H7 (cell line): ENCODE data around the gene GIPC2. TPM values are rescaled to one million over a fixed set of nuclear protein-coding genes. Genes with fewer than 3 reads are reported as not detected.
"Not testable (repeated sequence)": the region's sequence is repeated elsewhere in the genome, so short reads cannot be mapped to it uniquely, and the experiment has no call there.

Experiments
- DNase-seq: peaks from one replicate; pipeline ENCODE4 v3.0.0; 2012
- H3K27me3 ChIP-seq: 2 replicates; pipeline ENCODE4 v1.6.0; 2011; ENCODE audit warnings: mild to moderate bottlenecking, low read length; ENCODE audit not compliant: control insufficient read depth, insufficient read depth
- H3K36me3 ChIP-seq: replicated peaks from 2 replicates; pipeline ENCODE4 v1.5.1; 2011; ENCODE audit warnings: low read length; ENCODE audit not compliant: control insufficient read depth, insufficient read depth
- H3K4me3 ChIP-seq: 2 replicates; pipeline ENCODE4 v1.5.1; 2011; ENCODE audit warnings: low read depth, mild to moderate bottlenecking, control low read depth, low read length, moderate library complexity; ENCODE audit not compliant: insufficient read depth
- total RNA-seq: library from RNA; depleted of rRNA; stranded (reverse); fragments of >200 nt; shearing (Covaris generic); gene quantifications from 2 replicates; pipeline ENCODE4 v1.2.3, GENCODE V29; 2014

GIPC2 gene
- total RNA-seq, 1 experiment from 2014 or later = 0.07 TPM

DNA sequence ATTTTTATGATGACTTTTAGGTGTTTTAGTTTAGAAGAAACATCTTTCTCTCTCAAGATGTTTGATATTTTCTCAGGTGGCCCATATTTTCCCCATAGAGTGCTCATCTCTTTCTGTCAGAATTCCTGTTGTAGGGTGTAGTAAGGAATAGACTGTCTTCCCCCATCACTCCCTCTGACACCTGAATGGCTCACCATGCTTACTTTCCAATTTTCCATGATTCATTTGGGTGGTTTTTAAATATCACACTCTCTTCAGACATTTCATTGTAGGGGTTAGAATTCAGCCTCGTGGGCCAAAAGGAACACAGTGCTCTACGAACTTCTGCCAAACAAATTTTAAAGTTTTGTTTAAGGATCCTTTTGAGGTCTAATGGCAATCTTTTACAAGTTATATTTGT is 24.0 kb downstream of the GIPC2 start:
- H3K36me3 ChIP-seq = no peaks in the 10 kb centered on the region
- DNase-seq = no peak
- no peak overlapping the region for H3K4me3 ChIP-seq
- H3K27me3 ChIP-seq = peaks cover 2% of the 10 kb centered on the region; the same call in 1 of the 2 replicates

- Histone ChIP-seq H3K27me3 (peaks cover 2% of the 10 kb centered on the region; the same call in 1 of the 2 replicates), H3K36me3 (no peaks in the 10 kb centered on the region), H3K4me3 (no peak overlapping the region)
- no peak for DNase-seq
Observed at GRCh38 chr1:78070210-78070609, 24.4 kb downstream of the GIPC2 start.

DNA sequence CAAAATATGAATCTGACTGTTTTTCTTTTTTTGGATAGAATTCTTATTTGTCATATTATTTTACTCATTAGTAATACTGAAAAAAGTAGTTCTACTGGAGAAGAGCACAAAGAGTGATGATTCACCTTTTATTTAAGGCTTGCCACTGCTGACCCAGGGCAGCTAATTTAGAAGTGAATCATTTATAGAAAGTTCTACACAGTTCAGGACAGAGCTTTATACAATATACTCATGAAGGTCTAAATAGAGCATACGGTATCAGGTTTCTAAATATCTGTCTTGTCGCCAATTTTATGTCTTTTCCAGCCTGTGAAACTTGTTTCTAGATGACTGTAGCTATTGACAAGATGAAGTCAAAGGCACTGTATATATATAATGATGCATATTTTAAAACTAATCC is 25.0 kb downstream of the GIPC2 start:
- peaks cover 2% of the 10 kb centered on the region; the same call in 1 of the 2 replicates for H3K27me3 ChIP-seq
- DNase-seq = no peak
- no peaks in the 10 kb centered on the region for H3K36me3 ChIP-seq
- no peak overlapping the region for H3K4me3 ChIP-seq

- no peaks in the 10 kb centered on the region for H3K36me3 ChIP-seq
- peaks cover 2% of the 10 kb centered on the region; the same call in 1 of the 2 replicates for H3K27me3 ChIP-seq
- no peak overlapping the region for H3K4me3 ChIP-seq
- DNase-seq = no peak
Observed at GRCh38 chr1:78071696-78072095, 25.9 kb downstream of the GIPC2 start.

GRCh38 chr1:78072216-78072615 is 26.4 kb downstream of the GIPC2 start:
- H3K4me3 ChIP-seq = no peak overlapping the region
- DNase-seq = no peak
- peaks cover 2% of the 10 kb centered on the region; the same call in 1 of the 2 replicates for H3K27me3 ChIP-seq
- no peaks in the 10 kb centered on the region for H3K36me3 ChIP-seq

DNA sequence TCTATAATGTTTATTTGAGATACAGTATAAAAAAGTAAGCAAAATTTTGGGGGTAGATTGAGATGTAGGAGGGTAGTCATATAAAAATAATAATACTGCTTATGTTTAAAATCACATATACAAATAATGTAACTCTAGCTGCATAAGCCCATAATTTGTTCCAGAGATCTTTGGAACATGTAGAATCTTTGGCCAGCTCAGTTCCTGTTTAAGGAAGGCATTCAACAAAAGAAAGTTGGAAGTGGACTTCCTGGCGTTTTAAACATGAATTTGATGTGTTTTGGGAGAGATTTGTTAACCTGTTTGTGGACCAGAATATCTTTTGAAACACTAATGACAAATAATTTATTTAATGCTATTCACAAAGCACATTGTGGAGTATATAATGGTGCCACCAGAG is 27.7 kb downstream of the GIPC2 start:
- H3K27me3 ChIP-seq = peaks cover 2% of the 10 kb centered on the region; the same call in 1 of the 2 replicates
- no peak overlapping the region for H3K4me3 ChIP-seq
- no peaks in the 10 kb centered on the region for H3K36me3 ChIP-seq
- no peak for DNase-seq

GRCh38 chr1:78075621-78076020 is 29.9 kb downstream of the GIPC2 start:
- Histone ChIP-seq H3K4me3 (no peak overlapping the region), H3K27me3 (no peaks in the 10 kb centered on the region; the same call in 1 of the 2 replicates), H3K36me3 (no peaks in the 10 kb centered on the region)
- DNase-seq = no peak

DNA sequence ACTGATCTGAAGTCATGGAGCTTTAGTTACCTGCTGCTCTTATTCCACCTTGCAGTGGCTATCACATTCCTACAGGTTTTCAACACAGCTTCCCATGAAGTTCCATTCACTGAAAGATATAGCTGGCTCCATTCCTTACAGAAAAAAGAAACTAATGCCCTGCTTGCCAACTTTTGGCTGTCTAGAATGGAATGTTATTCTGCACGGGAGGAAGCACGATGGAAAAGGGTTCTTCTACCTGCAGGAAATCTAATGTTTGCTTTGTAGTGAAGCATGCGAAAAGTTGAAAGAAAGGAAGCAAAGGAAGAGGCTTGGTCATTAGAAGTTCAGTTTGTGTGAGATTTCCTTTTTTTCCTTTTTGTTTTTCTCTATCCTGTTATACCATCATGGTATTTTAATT is 32.6 kb downstream of the GIPC2 start:
- Histone ChIP-seq H3K27me3 (no peaks in the 10 kb centered on the region), H3K36me3 (no peaks in the 10 kb centered on the region), H3K4me3 (no peak overlapping the region)
- no peak for DNase-seq

- no peak overlapping the region for H3K4me3 ChIP-seq
- no peak for DNase-seq
- no peaks in the 10 kb centered on the region for H3K36me3 ChIP-seq
- no peaks in the 10 kb centered on the region for H3K27me3 ChIP-seq
Observed at GRCh38 chr1:78079580-78079979, 33.8 kb downstream of the GIPC2 start.

DNA sequence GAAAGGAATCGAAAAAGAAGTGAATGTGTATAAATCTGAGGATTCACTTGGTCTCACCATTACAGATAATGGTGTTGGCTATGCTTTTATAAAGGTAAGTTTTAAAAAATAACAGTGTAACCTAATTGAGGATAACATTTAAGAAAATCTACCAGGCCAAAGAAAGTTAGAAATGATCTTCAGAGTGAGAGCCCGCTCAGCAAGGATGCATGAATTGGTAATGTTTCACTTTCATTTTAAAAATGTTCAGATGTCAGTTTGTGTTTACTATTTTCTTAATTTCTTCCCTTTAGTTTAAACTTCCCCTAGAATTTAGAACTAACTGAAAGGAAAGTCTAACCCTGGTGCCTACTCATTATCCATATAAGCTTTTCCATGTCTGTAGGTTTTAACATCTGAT is 35.0 kb downstream of the GIPC2 start:
- Histone ChIP-seq H3K27me3 (no peaks in the 10 kb centered on the region), H3K4me3 (no peak overlapping the region), H3K36me3 (no peaks in the 10 kb centered on the region)
- DNase-seq = no peak

DNA sequence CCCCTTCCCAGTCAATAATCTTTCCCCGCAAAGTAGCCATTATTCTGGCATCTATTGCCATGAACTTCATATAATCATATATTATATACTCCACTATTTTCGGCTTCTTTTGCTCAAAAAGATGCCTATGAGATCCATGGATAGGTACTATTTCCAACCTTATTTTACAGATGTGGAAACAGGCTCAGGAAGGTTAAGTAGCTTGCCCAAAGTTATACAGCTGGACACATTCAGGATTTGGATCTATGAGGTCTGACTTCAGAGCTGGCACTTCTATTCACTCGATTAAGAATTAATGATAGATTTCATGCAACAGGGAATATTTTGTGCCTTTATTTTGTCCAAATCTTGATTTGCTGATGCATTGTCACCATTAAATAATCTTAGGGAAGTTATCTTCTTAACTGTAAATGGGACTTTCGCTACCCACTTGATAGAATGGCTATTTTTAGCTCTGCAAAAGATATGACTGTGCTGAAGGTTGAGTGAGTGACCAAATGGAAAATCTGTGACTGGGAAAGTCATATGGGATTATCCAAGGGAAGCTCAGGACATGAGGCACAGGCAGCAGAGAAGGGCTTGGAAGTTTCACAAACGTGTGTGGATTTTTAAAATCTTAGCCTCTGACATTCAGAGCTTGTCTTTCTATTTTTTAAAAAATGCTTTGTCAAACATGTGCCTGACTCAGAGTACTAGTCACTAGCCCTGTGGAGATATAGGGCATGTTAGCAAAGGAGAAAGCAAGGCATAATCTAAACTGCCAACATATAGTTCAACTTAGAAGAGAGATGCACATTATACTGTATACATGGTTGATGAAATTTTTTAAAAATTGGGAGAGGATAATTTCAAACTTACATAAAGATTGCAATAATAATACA is 36.5 kb downstream of the GIPC2 start:
- no peaks in the 10 kb centered on the region for H3K36me3 ChIP-seq
- no peak for DNase-seq
- H3K27me3 ChIP-seq = no peaks in the 10 kb centered on the region
- no peak overlapping the region for H3K4me3 ChIP-seq

- H3K4me3 ChIP-seq, H3K27me3 ChIP-seq, DNase-seq, H3K36me3 ChIP-seq: not testable (repeated sequence)
Observed at GRCh38 chr1:78084639-78085038, 38.9 kb downstream of the GIPC2 start.

DNA sequence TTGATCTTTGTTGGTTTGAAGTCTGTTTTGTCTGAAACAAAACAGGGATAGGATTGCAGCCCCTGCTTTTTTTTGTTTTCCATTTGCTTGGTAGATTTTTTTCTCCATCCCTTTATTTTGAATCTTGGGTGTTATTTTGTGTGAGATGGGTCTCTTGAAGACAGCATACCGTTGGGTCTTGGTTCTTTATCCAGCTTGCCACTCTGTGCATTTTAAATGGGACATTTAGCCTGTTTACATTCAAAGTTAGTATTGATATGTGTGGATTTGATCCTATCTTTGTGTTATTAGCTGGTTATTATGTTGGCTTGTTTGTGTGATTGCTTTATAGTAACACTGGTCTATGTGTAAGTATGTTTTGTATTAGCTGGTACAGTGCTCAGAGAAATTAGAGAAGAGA is 40.9 kb downstream of the GIPC2 start:
- Histone ChIP-seq H3K36me3 (no peaks in the 10 kb centered on the region), H3K4me3 (no peak overlapping the region), H3K27me3 (no peaks in the 10 kb centered on the region)
- DNase-seq = no peak

- Histone ChIP-seq H3K36me3 (no peaks in the 10 kb centered on the region), H3K27me3 (no peaks in the 10 kb centered on the region), H3K4me3 (no peak overlapping the region)
- no peak for DNase-seq
Observed at GRCh38 chr1:78088015-78088414, 42.2 kb downstream of the GIPC2 start.

DNA sequence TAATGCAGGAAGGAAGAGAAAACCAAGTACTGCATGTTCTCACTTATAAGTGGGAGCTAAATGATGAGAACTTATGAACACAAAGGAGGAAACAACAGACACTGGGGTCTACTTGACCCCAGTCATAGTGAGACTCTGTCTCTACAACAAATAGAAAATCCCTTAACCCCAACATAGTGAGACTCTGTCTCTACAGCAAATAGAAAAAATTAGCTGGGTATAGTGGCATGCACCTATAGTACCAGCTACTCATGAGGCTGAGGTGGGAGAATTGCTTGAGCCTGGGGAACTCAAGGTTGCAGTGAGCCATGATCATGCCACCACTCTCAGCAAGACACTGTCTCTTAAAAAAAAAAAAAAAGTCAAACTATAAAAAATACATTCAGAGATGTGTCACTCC is 42.7 kb downstream of the GIPC2 start:
- H3K36me3 ChIP-seq = no peaks in the 10 kb centered on the region
- no peaks in the 10 kb centered on the region for H3K27me3 ChIP-seq
- H3K4me3 ChIP-seq = no peak overlapping the region
- no peak for DNase-seq
